ENCODE results near the gene DBNL. TPM values are rescaled to one million over a fixed set of nuclear protein-coding genes. Genes with fewer than 3 reads are reported as not detected.

DBNL gene
- total RNA-seq, 1 experiment from 2014 or later: 111 TPM

DNA sequence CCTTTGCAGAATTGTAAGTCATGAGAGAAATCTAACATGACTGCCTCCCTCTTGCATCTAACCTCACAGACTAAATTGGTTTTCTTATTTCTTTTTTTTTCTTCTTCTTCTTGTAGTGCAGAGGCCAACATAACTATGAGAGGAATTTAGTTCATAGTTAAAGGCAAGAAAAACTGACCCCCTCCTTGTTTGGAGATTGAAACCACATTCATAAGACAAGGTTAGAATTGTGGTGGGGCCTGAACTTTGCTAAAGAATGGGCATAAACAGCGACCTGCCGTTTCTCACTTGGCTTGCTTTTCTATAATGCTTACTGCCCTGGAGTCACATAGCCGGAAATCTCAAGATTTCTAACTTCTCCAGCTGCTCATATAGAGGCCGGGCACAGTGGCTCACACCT, 40.2 kb downstream of the DBNL start:
- intact Hi-C loops (cut with micrococcal nuclease; ENCODE audit: unreplicated experiment): no loop called here
- ChIA-PET POLR2A (no interaction called here), CTCF (interaction anchor here (0.6 kb wide), 1 partner anchor 40 kb away, joined by 3 read pairs; no protein-coding TSS in a partner anchor)
- Histone ChIP-seq H3K9me3 (ENCODE audit: control insufficient read depth, insufficient read depth, low read depth, low read length) (no peaks in the 10 kb centered on the region), H3K36me3 (ENCODE audit: control insufficient read depth, insufficient read depth, low read length) (no peaks in the 10 kb centered on the region), H3K4me1 (ENCODE audit: control insufficient read depth, insufficient read depth, low read length) (peaks cover 10% of the 10 kb centered on the region; the same call in 1 of the 2 replicates), H3K27ac (ENCODE audit: low read length) (no peak overlapping the region), H3K27me3 (ENCODE audit: control insufficient read depth, insufficient read depth, low read length) (no peaks in the 10 kb centered on the region), H3K4me3 (ENCODE audit: low read depth in 2 of 2, low read length in 2 of 2) (no peak overlapping the region)
- in situ Hi-C loops (cut with HindIII; ENCODE audit: low pct_unique_long_range_greater_than_20kb, low sequenced_read_pairs): no loop called here
- DNase-seq (ENCODE audit: low read depth, low spot score) (no peak), ATAC-seq (no peak)
- no TSS peak for BruUV-seq (replicated peaks)
- TF ChIP-seq, protein P1, sequence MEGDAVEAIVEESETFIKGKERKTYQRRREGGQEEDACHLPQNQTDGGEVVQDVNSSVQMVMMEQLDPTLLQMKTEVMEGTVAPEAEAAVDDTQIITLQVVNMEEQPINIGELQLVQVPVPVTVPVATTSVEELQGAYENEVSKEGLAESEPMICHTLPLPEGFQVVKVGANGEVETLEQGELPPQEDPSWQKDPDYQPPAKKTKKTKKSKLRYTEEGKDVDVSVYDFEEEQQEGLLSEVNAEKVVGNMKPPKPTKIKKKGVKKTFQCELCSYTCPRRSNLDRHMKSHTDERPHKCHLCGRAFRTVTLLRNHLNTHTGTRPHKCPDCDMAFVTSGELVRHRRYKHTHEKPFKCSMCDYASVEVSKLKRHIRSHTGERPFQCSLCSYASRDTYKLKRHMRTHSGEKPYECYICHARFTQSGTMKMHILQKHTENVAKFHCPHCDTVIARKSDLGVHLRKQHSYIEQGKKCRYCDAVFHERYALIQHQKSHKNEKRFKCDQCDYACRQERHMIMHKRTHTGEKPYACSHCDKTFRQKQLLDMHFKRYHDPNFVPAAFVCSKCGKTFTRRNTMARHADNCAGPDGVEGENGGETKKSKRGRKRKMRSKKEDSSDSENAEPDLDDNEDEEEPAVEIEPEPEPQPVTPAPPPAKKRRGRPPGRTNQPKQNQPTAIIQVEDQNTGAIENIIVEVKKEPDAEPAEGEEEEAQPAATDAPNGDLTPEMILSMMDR (IDR thresholded peaks at IDR 0.05): no peak
- TF ChIP-seq SIN3A (IDR thresholded peaks at IDR 0.05; ENCODE audit: borderline replicate concordance, insufficient read depth, low read depth, low read length): no peak
- TF ChIP-seq TCF7L2 (IDR thresholded peaks at IDR 0.05; ENCODE audit: low read depth, low read length): no peak
- no peak for TF ChIP-seq POLR2AphosphoS5 (IDR thresholded peaks at IDR 0.05; ENCODE audit: low read depth, low read length)
- TF ChIP-seq, protein P2, sequence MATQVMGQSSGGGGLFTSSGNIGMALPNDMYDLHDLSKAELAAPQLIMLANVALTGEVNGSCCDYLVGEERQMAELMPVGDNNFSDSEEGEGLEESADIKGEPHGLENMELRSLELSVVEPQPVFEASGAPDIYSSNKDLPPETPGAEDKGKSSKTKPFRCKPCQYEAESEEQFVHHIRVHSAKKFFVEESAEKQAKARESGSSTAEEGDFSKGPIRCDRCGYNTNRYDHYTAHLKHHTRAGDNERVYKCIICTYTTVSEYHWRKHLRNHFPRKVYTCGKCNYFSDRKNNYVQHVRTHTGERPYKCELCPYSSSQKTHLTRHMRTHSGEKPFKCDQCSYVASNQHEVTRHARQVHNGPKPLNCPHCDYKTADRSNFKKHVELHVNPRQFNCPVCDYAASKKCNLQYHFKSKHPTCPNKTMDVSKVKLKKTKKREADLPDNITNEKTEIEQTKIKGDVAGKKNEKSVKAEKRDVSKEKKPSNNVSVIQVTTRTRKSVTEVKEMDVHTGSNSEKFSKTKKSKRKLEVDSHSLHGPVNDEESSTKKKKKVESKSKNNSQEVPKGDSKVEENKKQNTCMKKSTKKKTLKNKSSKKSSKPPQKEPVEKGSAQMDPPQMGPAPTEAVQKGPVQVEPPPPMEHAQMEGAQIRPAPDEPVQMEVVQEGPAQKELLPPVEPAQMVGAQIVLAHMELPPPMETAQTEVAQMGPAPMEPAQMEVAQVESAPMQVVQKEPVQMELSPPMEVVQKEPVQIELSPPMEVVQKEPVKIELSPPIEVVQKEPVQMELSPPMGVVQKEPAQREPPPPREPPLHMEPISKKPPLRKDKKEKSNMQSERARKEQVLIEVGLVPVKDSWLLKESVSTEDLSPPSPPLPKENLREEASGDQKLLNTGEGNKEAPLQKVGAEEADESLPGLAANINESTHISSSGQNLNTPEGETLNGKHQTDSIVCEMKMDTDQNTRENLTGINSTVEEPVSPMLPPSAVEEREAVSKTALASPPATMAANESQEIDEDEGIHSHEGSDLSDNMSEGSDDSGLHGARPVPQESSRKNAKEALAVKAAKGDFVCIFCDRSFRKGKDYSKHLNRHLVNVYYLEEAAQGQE (IDR thresholded peaks at IDR 0.05; ENCODE audit: insufficient read depth in 1 of 2, low read depth in 2 of 2, low read length in 1 of 2): no peak

DNA sequence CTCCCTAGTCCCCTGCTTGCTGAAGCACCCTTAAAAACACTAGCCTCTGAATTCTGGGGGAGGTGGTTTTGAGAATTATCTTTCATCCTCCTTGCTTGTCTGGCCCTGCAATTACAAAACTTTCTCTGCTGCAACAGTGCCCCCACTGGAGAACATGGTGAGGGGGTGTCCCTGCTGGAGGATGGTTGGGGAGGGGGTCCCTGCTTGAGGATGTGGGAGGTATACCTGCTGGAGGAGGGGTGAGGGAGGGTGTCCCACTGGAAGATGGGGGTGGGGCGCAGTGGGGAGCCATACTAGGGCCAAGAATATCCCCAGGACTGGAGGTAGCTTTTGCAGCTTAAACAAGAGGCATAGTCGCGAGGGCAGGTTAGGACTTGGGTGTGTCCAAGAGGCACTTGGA, 41.0 kb downstream of the DBNL start:
- H3K36me3 ChIP-seq (ENCODE audit: control insufficient read depth, insufficient read depth, low read length): no peaks in the 10 kb centered on the region
- in situ Hi-C loops (cut with HindIII; ENCODE audit: low pct_unique_long_range_greater_than_20kb, low sequenced_read_pairs) (no loop called here), intact Hi-C loops (cut with micrococcal nuclease; ENCODE audit: unreplicated experiment) (no loop called here)
- no peak overlapping the region for H3K4me3 ChIP-seq (ENCODE audit: low read depth in 2 of 2, low read length in 2 of 2)
- no TSS peak for BruUV-seq (replicated peaks)
- no peak for ATAC-seq
- CTCF ChIA-PET: no interaction called here
- H3K4me1 ChIP-seq (ENCODE audit: control insufficient read depth, insufficient read depth, low read length): peaks cover 10% of the 10 kb centered on the region; the same call in 1 of the 2 replicates
- DNase-seq (ENCODE audit: low read depth, low spot score): no peak
- no peak for TF ChIP-seq TCF7L2 (IDR thresholded peaks at IDR 0.05; ENCODE audit: low read depth, low read length)
- TF ChIP-seq, protein P1 (IDR thresholded peaks at IDR 0.05): no peak
- no peak for TF ChIP-seq SIN3A (IDR thresholded peaks at IDR 0.05; ENCODE audit: borderline replicate concordance, insufficient read depth, low read depth, low read length)
- TF ChIP-seq, protein P2 (IDR thresholded peaks at IDR 0.05; ENCODE audit: insufficient read depth in 1 of 2, low read depth in 2 of 2, low read length in 1 of 2): no peak
- no peak for TF ChIP-seq POLR2AphosphoS5 (IDR thresholded peaks at IDR 0.05; ENCODE audit: low read depth, low read length)
- no peaks in the 10 kb centered on the region for H3K27me3 ChIP-seq (ENCODE audit: control insufficient read depth, insufficient read depth, low read length)
- no peak overlapping the region for H3K27ac ChIP-seq (ENCODE audit: low read length)
- no peaks in the 10 kb centered on the region for H3K9me3 ChIP-seq (ENCODE audit: control insufficient read depth, insufficient read depth, low read depth, low read length)
- POLR2A ChIA-PET: no interaction called here
